ENCODE data around the gene ATP6V1A.
"Not testable (repeated sequence)": the region's sequence is repeated elsewhere in the genome, so short reads cannot be mapped to it uniquely, and the experiment has no call there.

Gene ATP6V1A

DNA sequence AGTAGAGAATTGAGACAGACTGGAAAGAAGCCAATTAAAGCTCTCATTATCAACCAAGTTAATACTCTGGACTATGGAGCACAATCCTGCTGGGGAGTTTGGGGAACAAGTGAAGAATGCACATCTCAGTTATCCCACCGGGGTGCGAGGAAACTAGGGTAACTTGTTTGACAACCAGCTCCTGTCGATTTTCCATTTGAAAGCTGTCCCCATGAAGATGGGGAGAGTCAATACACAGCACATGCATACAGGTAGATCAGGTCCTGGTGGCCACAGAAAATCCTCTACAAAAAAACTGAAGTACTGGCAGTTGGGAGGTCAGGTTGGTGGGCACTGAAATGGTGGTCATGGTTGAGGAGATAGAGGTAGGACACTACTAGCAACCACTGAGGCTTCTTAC is 66.0 kb downstream of the ATP6V1A start:
- FAIRE-seq (no peak), DNase-seq (ENCODE audit: low spot score) (no peak)

- FAIRE-seq (no peak), DNase-seq (ENCODE audit: low spot score) (no peak)
Measured at GRCh38 chr3:113819866-113820265, 73.0 kb downstream of the ATP6V1A start.

- DNase-seq (ENCODE audit: low spot score) = peak; percentile 50
- peak; percentile 38 for FAIRE-seq
Measured at GRCh38 chr3:113825090-113825489, 78.3 kb downstream of the ATP6V1A start.

DNA sequence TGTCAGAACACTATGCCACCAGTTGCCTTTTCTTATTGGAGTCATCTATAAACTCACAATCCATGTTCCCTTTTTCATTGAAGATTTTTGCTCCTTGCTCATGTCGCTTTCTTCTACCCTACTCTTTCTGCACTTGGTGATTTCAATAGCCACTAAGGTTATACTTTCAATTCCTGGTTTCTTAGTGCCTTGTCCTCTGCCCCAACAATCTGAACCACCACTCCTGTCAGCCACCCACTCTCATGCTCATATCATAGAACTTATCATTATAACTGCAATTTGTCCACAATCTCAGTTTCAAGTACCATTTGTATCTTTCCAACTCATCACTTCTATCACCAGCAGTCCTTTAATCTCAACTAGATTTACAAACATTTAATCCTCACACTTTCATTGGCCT is 81.8 kb downstream of the ATP6V1A start:
- DNase-seq (ENCODE audit: low spot score) = no peak
- no peak for FAIRE-seq

- DNase-seq (ENCODE audit: low spot score) (no peak), FAIRE-seq (no peak)
Measured at GRCh38 chr3:113829576-113830354, 82.9 kb downstream of the ATP6V1A start.

- FAIRE-seq = no peak
- DNase-seq (ENCODE audit: low spot score) = no peak
Measured at GRCh38 chr3:113831103-113831355, 84.2 kb downstream of the ATP6V1A start.

GRCh38 chr3:113832477-113833164 is 85.8 kb downstream of the ATP6V1A start:
- DNase-seq (ENCODE audit: low spot score) = no peak
- FAIRE-seq = no peak

GRCh38 chr3:113834983-113835382 is 88.1 kb downstream of the ATP6V1A start:
- no peak for DNase-seq (ENCODE audit: low spot score)
- FAIRE-seq = no peak

GRCh38 chr3:113838631-113839209 is 91.9 kb downstream of the ATP6V1A start, which contains the start of gene GRAMD1C:
GRAMD1C (plus strand) TSS chr3:113838788; CDS start chr3:113838910, 122 bp downstream.
- DNase-seq (ENCODE audit: low spot score) (peak; percentile 76), FAIRE-seq (no peak)

DNA sequence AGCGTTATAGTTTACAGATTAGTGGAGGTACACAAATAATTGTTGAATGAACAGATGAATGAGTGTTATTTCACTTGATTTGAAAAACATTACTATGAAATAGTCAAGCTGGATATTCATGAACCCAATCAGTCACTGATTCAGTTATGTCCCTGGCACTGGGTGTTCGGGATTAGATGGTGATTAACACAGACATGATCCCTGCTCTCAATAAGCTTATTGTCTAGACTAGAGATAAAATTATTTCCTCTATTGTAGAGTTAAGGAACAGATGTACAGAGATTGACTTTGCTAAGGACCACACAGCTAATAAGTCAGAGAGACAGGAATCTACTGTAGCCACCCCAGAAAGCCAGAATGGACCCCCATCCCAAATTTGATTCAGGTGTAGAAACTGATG is 92.7 kb downstream of the ATP6V1A start:
- DNase-seq (ENCODE audit: low spot score) = no peak
- FAIRE-seq = no peak

DNA sequence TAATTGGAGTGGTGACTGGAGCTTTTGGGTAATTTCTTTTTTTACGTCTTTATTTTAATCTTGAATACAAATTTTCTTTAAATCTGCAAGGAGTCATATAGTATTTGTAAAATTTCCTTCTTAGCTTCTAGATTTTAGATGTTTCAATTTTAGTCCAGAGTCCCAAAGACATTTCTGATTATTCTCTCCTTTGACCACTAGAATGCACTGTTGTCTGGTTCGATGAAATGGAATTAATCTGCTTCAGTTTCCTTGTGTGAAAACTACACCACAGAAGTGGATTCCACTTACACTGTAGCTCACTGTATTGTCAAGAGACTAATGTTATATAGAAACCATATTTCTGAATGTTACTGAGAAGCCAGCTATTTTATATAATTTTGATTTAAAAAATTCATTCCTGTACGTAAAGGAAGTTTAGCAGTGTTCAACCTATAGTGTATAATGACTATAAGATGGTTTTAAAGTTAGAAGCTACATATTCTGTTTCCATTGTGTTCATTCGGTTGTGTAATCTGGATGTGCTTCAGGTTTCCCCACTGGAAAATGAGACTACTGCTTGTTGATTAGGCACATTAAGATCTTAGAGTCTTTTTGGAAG is 97.9 kb downstream of the ATP6V1A start:
- DNase-seq (ENCODE audit: low spot score) = peak; percentile 39
- FAIRE-seq = peak; percentile 84

DNA sequence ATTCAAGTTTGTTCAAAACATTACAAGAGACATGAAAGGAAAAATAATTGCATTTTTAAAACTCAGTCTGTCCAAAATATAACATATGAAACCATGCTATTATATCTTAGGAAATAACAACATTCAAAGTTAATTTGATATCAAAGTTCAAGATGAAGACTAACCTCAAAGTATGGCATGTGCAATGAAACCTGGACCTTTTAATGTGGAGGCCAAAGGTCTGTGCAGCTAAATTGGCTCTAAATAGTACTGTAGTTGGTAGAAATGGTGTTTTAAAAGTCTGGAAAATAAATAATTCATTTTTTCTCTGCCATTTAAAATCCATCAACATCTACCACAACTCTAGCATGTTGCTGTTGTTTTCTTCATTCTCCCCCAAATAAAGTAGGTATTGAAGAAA is 100.4 kb downstream of the ATP6V1A start:
- DNase-seq (ENCODE audit: low spot score) (no peak), FAIRE-seq (no peak)

DNA sequence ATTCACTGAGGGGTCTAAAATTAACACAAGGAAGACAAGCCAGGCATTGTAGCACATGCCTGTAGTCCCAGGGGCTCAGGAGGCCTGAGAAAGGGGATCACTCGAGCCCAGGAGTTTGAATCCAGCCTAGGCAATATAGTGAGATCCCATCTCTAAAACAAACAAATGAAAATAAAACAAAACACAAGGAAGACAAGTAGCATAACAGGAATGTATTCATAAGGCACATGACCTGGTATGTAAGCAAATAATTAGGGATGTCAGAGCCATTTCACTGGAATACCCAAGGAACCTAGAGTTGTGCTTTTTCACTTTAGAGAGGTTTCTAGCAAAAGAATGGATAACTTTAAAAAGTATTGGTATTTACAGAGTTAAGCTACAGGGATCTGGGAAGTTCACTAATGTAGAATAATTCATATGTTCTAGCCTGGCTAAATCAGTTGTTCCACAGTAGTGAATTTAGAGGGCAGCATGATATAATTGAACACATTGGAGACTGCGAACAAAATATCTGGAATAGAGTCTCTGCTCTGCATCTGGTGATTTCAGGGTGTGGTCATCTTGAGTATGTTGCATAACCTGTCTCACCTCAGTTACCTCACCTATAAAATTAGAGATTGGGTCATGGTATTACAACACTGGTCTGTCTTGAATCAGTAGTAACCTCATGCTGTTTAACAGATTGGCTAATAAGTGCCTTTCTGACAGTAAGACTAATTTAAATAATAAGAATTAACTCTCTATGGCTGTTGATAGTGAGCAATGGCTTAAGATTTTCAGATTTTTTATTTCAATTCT is 101.0 kb downstream of the ATP6V1A start:
- DNase-seq (ENCODE audit: low spot score) = no peak
- no peak for FAIRE-seq

GRCh38 chr3:113849071-113849470 is 102.2 kb downstream of the ATP6V1A start:
- not testable (repeated sequence) for FAIRE-seq; DNase-seq (ENCODE audit: low spot score)

GRCh38 chr3:113849841-113850240 is 103.0 kb downstream of the ATP6V1A start:
- FAIRE-seq; DNase-seq (ENCODE audit: low spot score): not testable (repeated sequence)

- not testable (repeated sequence) for FAIRE-seq; DNase-seq (ENCODE audit: low spot score)
Measured at GRCh38 chr3:113850391-113850790, 103.6 kb downstream of the ATP6V1A start.

DNA sequence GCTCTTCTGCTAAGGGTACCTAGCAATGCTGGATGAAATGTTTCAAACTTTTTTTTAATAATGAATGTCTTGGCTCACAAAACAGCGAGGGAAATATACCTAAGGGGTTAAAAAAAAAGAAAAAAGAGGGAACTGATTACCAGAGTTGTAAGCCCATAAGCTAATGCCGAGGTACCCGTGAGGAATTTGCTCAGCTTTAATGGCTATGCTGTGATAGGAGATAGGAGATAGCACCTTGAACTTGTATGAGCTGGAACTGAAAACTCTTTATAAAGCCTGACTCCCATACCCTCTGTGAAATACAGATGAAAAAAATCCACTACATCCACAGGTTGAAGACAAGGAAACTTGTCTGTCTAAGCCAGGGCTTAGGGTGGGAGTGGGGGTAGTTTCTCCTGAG is 105.7 kb downstream of the ATP6V1A start:
- FAIRE-seq = no peak
- no peak for DNase-seq (ENCODE audit: low spot score)

Measured in RCC 7860 (cell line).